Stimulated activated CD4-positive, alpha-beta T cell treated with anti-CD3 and anti-CD28 coated beads, Interleukin-2, amount 100 ng/mL, for 48 hours (primary cell): ENCODE results near the gene TAPT1.
"Not testable (repeated sequence)": the region's sequence is repeated elsewhere in the genome, so short reads cannot be mapped to it uniquely, and the experiment has no call there.

Experiments used
- DNase-seq, 2 donors: peaks; one replicate each; pipeline ENCODE4 v3.0.0-alpha.2; 2020

TAPT1 gene

GRCh38 chr4:16206848-16207247 lies 19.4 kb downstream of the TAPT1 start:
- DNase-seq = no peak

- DNase-seq = no peak
Observed at GRCh38 chr4:16206301-16206700, 20.0 kb downstream of the TAPT1 start.

DNA sequence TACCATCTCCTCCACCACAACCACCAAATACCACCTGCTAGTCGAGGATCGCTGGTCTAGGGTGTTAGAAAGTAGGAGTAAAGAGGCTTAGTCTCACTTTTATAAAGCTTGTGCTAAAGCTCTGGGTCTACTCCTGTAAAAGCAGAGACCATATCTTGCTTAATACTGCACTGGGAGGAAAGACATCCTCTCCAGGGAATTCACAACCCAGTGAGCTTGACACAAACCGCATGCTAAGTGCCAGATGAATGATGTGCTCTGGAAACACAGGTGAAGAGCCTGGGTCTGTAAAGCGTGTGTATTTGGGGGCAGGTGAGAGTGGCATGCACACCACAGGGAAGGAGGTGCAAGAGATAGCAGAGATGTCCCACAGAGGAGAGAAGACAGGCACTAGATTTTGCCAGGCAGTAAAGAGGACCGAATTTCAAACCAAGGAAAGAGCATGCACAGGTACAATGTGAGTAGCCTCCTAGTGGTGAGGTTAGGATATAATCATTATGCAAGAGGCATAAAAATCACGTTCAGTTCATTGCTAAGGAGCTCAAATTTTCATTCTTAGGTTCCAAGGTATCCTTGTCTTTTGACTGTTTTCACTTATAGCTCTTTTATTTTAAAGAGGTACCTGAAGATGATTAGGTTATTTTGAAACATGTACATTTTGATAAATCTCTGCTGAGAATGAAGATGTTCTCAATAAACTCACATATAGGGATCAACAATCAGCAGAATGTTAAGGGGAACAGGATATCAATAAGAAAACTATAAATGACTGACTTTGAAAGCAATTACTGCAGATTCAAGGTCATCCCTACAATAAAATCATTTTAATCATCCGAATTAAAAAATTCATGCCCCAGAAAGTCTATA lies 20.7 kb downstream of the TAPT1 start:
- no peak for DNase-seq

DNA sequence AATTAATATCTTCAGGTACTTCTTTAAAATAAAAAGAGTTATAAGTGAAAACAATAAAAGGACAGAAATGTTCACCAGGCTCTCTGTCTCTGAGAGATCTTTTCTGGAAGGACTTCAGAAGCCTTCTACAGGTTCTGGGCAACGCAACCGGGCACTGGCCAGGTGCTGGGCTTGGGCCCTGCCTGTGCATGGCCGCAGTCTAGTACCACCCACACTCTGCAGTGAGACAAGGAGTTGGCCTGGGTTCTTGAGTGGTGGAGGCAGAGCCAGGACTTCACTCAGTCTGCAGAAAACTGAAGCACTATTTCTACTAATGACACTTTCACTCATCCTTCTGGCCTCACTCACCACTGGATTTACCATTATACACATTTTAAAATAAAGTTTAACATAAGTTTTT lies 21.8 kb downstream of the TAPT1 start:
- no peak for DNase-seq

DNA sequence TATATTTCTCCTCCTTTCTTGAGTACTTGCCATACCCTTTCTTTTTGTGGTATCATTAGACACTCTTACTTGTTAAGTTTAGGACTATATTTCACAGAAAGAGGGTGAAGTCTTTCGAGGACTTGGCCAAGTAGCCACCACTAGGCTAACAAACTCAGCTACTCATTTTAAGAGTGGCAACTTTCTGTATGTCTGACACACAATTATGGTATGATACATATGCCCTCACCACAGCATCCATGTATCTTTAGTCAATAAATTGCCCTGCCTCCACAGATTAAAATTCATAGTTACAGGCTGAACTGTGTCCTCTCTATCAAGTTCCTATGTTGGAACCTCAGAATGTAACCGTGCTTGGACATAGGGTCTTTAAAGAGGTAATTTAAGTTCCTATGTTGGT lies 23.2 kb downstream of the TAPT1 start:
- no peak for DNase-seq

- no peak for DNase-seq
Observed at GRCh38 chr4:16202598-16202997, 23.7 kb downstream of the TAPT1 start.

DNA sequence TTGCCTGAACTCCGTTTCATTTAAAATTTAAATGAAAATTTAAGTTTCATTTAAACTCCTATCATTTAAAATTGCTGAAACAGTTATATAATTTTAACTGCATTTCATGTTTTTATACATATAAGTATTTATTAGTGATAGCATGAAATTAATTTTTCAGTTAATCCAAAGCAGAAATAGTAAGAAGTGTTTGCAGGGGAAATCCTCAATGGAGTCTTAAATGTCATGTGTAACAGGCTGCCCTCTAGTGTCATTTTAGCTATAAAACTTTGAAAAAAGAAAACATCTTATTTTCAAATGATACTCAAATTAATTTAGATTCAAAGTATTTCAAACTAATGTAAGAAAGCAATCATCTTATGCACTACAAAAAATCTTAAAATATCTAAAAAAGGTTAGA lies 27.2 kb downstream of the TAPT1 start:
- no peak for DNase-seq

- no peak for DNase-seq
Observed at GRCh38 chr4:16197876-16198665, 28.2 kb downstream of the TAPT1 start.

DNA sequence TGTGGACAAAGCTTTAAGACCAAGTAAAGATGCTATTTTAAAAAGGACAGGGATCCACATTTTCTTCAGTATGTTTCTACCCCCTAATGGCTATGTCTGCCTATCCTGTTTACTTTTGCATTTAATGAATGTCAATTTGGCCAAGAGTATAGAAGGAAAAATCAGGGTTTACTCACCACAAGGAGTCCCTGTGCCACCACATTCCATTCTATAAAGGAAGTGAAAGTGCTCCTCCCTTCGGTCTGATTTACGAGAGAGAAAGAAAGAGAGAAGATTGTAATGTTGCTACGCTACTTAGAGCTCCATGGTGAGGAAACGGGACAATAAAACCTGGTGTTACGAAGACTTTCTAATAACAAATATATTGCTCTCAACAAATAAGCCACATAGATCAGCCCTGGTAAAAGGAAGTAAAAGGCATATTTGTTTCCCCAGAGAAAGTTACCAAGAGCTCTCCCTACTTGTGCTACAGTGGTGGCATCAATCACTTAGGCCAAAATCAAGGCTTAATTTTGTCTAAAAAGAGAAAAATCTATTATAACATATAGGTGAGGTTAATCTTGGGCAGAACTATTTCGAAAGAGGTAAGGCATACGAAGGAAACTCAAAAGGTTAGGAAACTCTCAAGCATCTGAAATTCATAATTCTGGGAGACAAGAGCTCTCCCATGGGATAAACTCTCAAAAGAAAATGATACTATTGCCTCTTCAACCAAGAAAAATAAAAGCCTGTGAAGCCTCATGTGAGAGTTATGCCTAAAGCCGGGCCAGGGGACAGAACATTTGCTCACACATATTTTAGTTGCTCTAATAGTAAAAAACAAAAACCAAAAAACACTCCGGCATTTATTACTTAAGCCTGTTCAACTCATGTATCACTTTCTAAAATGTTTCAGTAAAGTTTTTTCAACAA lies 29.5 kb downstream of the TAPT1 start:
- DNase-seq = no peak

DNA sequence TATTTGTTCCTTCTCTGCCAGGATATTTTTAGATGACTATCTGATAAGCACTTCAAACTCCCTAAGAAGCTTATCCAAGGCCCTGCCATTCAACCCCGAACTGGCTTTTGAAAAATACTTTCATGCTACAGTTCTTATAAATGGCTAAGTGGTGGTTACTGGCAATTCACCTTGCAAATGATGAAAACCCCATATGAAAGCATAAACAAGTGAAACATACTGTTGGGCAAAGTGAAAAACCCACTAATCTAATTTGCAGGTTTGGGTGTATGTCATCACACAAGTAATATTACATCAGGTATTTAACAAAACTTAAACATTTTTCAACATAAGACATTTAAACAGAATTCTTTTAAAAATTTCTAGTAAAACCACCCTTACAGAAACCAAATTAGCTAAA lies 31.1 kb downstream of the TAPT1 start:
- no peak for DNase-seq

- DNase-seq = not testable (repeated sequence)
Observed at GRCh38 chr4:16194798-16195197, 31.5 kb downstream of the TAPT1 start.

DNA sequence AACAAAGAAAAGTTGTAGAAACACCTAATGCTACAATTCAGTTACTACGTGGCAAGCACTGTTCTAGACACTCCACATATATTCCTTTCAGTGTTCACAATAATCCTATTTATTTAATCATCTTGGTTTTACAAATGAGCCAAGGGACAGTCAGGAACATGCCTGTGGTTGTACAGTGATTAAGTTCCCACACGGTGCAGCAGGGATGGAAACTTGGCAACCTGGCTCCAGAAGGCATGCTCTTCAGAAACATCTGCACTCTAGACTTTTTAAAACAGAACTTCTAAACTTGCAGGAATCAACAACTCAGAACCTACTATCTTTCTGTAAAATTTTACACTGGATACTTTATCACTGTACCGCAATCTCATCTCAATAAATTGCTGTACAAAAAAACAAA lies 32.1 kb downstream of the TAPT1 start:
- DNase-seq = no peak

GRCh38 chr4:16192631-16193518 lies 33.4 kb downstream of the TAPT1 start:
- DNase-seq = no peak

- no peak for DNase-seq
Observed at GRCh38 chr4:16192057-16192456, 34.2 kb downstream of the TAPT1 start.

GRCh38 chr4:16187455-16187854 lies 38.8 kb downstream of the TAPT1 start:
- DNase-seq = no peak

DNA sequence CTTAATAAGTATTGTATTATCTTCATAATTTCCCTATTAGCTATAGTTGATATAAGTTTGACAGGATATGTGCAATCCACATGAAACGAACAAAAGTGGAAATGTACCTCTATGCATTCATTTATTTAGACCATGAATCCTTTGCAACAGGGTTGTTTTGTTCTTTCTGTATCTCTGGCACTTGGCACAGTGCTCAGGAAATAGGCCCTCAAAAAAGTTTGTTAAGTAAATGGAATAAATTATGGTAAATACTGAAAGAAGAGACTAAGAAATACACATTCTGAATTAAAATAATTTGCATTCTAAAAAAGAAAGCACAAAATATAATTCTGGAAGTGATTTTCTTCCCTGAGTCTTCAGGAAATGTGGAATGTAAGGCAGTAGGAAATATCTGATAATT lies 39.3 kb downstream of the TAPT1 start:
- no peak for DNase-seq

GRCh38 chr4:16183604-16184003 lies 42.7 kb downstream of the TAPT1 start:
- DNase-seq = no peak

- DNase-seq = no peak
Observed at GRCh38 chr4:16176621-16177020, 49.6 kb downstream of the TAPT1 start.

DNA sequence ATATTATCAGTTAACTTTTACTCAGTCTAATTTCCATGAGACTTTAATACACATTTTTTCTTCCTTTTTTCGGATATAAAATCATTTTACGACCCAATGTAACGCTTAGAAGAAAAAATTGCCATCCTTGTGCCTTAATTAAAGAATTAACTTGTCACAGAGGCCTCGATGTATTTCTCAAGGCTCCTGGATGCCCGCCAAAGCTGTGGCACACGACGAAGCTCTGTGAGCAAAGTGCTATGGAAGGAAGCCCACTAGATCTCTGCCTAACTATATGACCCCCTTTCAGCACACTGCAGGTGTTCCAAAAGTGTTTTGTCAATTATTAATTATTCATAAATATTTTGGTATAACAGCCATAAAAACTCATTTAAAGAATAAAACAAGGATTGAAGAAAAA lies 54.4 kb downstream of the TAPT1 start:
- DNase-seq = no peak

GRCh38 chr4:16169490-16169889 lies 56.8 kb downstream of the TAPT1 start:
- DNase-seq = no peak

GRCh38 chr4:16168710-16169388 lies 57.4 kb downstream of the TAPT1 start:
- no peak for DNase-seq
